Caco-2 (cell line): Measurements from ENCODE around the gene EIF4E2. TPM values are rescaled to one million over a fixed set of nuclear protein-coding genes. Genes with fewer than 3 reads are reported as not detected.

Experiments
- BruUV-seq: library from RNA; stranded (reverse); fragments of 400-500 nt; replicated peaks from 2 replicates; lab custom pipeline; 2021; lab: Mats Ljungman, UMichigan
- CTCF ChIA-PET: fragments of 300-600 bp; sonication (Branson Sonifier 250); formaldehyde crosslinking; loops from one replicate; lab custom pipeline; 2022; ENCODE audit warnings: antibody characterized with exemption; lab: Charles Lee
- POLR2A ChIA-PET: fragments of 300-600 bp; sonication (Branson Sonifier 250); formaldehyde crosslinking; loops from one replicate; lab custom pipeline; 2022; ENCODE audit warnings: antibody characterized with exemption; lab: Charles Lee
- DNase-seq, 2 experiments: peaks; one replicate each; pipeline versions ENCODE4 v3.0.0 to v3.0.0-alpha.2; 2020 to 2022
- H3K27me3 ChIP-seq: replicated peaks from 2 replicates; pipeline ENCODE4 v1.6.0; 2011; ENCODE audit warnings: low read length; ENCODE audit not compliant: control insufficient read depth, insufficient read depth
- H3K36me3 ChIP-seq: 2 replicates; pipeline ENCODE4 v1.5.1; 2011; ENCODE audit warnings: low read length; ENCODE audit not compliant: control insufficient read depth, insufficient read depth
- H3K4me1 ChIP-seq: fragments of 250-450 bp; sonication (Bioruptor Pico); 2 replicates; pipeline ENCODE4 v1.5.1; 2020; ENCODE audit warnings: mild to moderate bottlenecking
- H3K4me3 ChIP-seq: 2 replicates; pipeline ENCODE4 v1.5.1; 2011; ENCODE audit warnings: low read depth, mild to moderate bottlenecking, control low read depth, low read length
- H3K9me3 ChIP-seq: fragments of 250-450 bp; sonication (Bioruptor Pico); 2 replicates; pipeline ENCODE4 v1.5.1; 2020; ENCODE audit warnings: mild to moderate bottlenecking, moderate library complexity
- H3K27ac Mint-ChIP-seq: one replicate; pipeline ENCODE4 v1.8.0; 2022; ENCODE audit warnings: mixed read lengths; ENCODE audit not compliant: unreplicated experiment
- H3K27me3 Mint-ChIP-seq: one replicate; pipeline ENCODE4 v1.8.0; 2022; ENCODE audit warnings: mixed read lengths; ENCODE audit not compliant: insufficient read depth, unreplicated experiment
- H3K36me3 Mint-ChIP-seq: one replicate; pipeline ENCODE4 v1.8.0; 2022; ENCODE audit warnings: mild to moderate bottlenecking, mixed read lengths; ENCODE audit not compliant: insufficient read depth, unreplicated experiment
- H3K4me1 Mint-ChIP-seq: one replicate; pipeline ENCODE4 v1.8.0; 2022; ENCODE audit warnings: low read depth, mixed read lengths; ENCODE audit not compliant: unreplicated experiment
- H3K4me3 Mint-ChIP-seq: one replicate; pipeline ENCODE4 v1.8.0; 2022; ENCODE audit warnings: mild to moderate bottlenecking, moderate library complexity, mixed read lengths; ENCODE audit not compliant: unreplicated experiment
- H3K9me3 Mint-ChIP-seq: one replicate; pipeline ENCODE4 v1.8.0; 2022; ENCODE audit warnings: mixed read lengths; ENCODE audit not compliant: unreplicated experiment
- intact Hi-C: fragments of 100-400 bp; cut with micrococcal nuclease; formaldehyde crosslinking; loops from one replicate; pipeline ENCODE4 v1.10.0; 2022; ENCODE audit not compliant: unreplicated experiment
- total RNA-seq: library from RNA; stranded (reverse); gene quantifications from 2 replicates; pipeline ENCODE4 v1.2.3, GENCODE V29; 2022
- TF ChIP-seq, protein P1 (sequence below), 2 experiments: fragments of 200-600 bp in 1 of 2; IDR thresholded peaks; 1 replicate in 1 of 2; 2 replicates in 1 of 2; pipeline versions ENCODE4 v1.5.1 to v1.8.0; 2011 to 2022; ENCODE audit warnings: antibody characterized with exemption in 1 of 2, control low read depth in 1 of 2, inconsistent platforms in 1 of 2, low read depth in 1 of 2, low read length in 1 of 2, mild to moderate bottlenecking in 1 of 2, moderate library complexity in 1 of 2; ENCODE audit not compliant: insufficient read depth in 1 of 2, severe bottlenecking in 1 of 2, unreplicated experiment in 1 of 2

EIF4E2 gene
- total RNA-seq, 1 experiment from 2014 or later = 57.2 TPM

DNA sequence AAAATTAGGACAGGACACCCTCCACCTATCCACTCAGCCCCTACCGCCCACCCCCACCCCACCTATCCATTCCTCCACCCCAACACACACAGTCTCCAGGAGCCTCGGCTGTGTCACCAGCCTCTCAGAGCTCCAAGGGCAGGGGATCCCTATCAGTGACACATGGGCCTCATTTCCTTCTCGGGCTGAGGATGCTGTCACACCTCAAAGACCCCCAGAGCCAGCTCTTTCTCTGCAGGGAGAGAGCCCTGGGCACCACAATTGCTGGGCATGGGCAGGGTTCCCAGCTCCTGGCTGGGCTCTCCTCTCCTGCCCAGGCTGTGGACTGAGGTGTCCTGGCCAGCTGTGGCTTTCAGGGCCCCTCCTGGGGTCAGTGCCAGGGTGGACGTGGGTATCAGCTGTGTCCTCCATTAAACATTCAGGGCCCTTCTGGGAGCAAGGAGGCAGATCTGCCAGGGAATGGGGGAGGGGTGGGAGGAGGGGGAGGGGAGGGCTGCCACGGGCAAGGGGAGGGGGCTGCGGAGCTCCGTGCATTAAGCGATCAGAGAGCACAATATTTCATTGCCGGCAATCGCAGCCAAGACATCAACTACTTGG is 48.6 kb upstream of the EIF4E2 start:
- Histone ChIP-seq H3K27me3 (no peaks in the 10 kb centered on the region), H3K9me3 (no peaks in the 10 kb centered on the region), H3K4me1 (no peaks in the 10 kb centered on the region), H3K4me3 (no peak overlapping the region), H3K36me3 (no peaks in the 10 kb centered on the region)
- POLR2A ChIA-PET = no interaction called here
- H3K4me3 Mint-ChIP-seq = no peak overlapping the region
- intact Hi-C loops = no loop called here
- H3K27me3 Mint-ChIP-seq = no peaks in the 10 kb centered on the region
- TF ChIP-seq, protein P1, sequence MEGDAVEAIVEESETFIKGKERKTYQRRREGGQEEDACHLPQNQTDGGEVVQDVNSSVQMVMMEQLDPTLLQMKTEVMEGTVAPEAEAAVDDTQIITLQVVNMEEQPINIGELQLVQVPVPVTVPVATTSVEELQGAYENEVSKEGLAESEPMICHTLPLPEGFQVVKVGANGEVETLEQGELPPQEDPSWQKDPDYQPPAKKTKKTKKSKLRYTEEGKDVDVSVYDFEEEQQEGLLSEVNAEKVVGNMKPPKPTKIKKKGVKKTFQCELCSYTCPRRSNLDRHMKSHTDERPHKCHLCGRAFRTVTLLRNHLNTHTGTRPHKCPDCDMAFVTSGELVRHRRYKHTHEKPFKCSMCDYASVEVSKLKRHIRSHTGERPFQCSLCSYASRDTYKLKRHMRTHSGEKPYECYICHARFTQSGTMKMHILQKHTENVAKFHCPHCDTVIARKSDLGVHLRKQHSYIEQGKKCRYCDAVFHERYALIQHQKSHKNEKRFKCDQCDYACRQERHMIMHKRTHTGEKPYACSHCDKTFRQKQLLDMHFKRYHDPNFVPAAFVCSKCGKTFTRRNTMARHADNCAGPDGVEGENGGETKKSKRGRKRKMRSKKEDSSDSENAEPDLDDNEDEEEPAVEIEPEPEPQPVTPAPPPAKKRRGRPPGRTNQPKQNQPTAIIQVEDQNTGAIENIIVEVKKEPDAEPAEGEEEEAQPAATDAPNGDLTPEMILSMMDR (IDR thresholded peaks at IDR 0.05; ENCODE audit: insufficient read depth in 1 of 2, low read depth in 1 of 2, low read length in 1 of 2, severe bottlenecking in 1 of 2, unreplicated experiment in 1 of 2) = no peak
- CTCF ChIA-PET = no interaction called here
- H3K36me3 Mint-ChIP-seq = no peaks in the 10 kb centered on the region
- no TSS peak for BruUV-seq
- DNase-seq = no peak
- H3K27ac Mint-ChIP-seq = no peak overlapping the region
- no peaks in the 10 kb centered on the region for H3K4me1 Mint-ChIP-seq
- no peaks in the 10 kb centered on the region for H3K9me3 Mint-ChIP-seq

GRCh38 chr2:232502511-232502910 is 48.0 kb upstream of the EIF4E2 start:
- intact Hi-C loops = no loop called here
- Histone ChIP-seq H3K36me3 (no peaks in the 10 kb centered on the region), H3K27me3 (no peaks in the 10 kb centered on the region), H3K4me1 (no peaks in the 10 kb centered on the region), H3K9me3 (no peaks in the 10 kb centered on the region), H3K4me3 (peak overlapping the region; percentile 38; the same call in 1 of the 2 replicates)
- TF ChIP-seq, protein P1 (IDR thresholded peaks at IDR 0.05; ENCODE audit: insufficient read depth in 1 of 2, low read depth in 1 of 2, low read length in 1 of 2, severe bottlenecking in 1 of 2, unreplicated experiment in 1 of 2) = no peak
- H3K9me3 Mint-ChIP-seq = no peaks in the 10 kb centered on the region
- ChIA-PET POLR2A (no interaction called here), CTCF (no interaction called here)
- no peaks in the 10 kb centered on the region for H3K4me1 Mint-ChIP-seq
- no peak overlapping the region for H3K4me3 Mint-ChIP-seq
- no peak for DNase-seq
- no peaks in the 10 kb centered on the region for H3K27me3 Mint-ChIP-seq
- no peak overlapping the region for H3K27ac Mint-ChIP-seq
- H3K36me3 Mint-ChIP-seq = no peaks in the 10 kb centered on the region
- no TSS peak for BruUV-seq

GRCh38 chr2:232502911-232503808 is 47.3 kb upstream of the EIF4E2 start:
- Mint-ChIP-seq H3K36me3 (no peaks in the 10 kb centered on the region), H3K4me1 (no peaks in the 10 kb centered on the region), H3K27ac (no peak overlapping the region), H3K27me3 (no peaks in the 10 kb centered on the region), H3K9me3 (no peaks in the 10 kb centered on the region), H3K4me3 (peak overlapping the region; percentile 55)
- H3K27me3 ChIP-seq = no peaks in the 10 kb centered on the region
- BruUV-seq = no TSS peak
- peak overlapping the region; percentile 38 for H3K4me3 ChIP-seq
- intact Hi-C loops = no loop called here
- ChIA-PET POLR2A (no interaction called here), CTCF (no interaction called here)
- TF ChIP-seq, protein P1 (IDR thresholded peaks at IDR 0.05; ENCODE audit: insufficient read depth in 1 of 2, low read depth in 1 of 2, low read length in 1 of 2, severe bottlenecking in 1 of 2, unreplicated experiment in 1 of 2) = no peak
- peak in 1 of 2 experiments; percentile 39 for DNase-seq
- no peaks in the 10 kb centered on the region for H3K4me1 ChIP-seq
- H3K9me3 ChIP-seq = no peaks in the 10 kb centered on the region
- no peaks in the 10 kb centered on the region for H3K36me3 ChIP-seq
